Epithelial cell of proximal tubule (primary cell): ENCODE results near the gene GPC5. TPM values are rescaled to one million over a fixed set of nuclear protein-coding genes. Genes with fewer than 3 reads are reported as not detected.

Experiments
- DNase-seq: peaks from one replicate; pipeline ENCODE4 v3.0.0-alpha.2; 2011; ENCODE audit warnings: low read depth
- H3K4me3 ChIP-seq: 2 replicates; pipeline ENCODE4 v1.5.1; 2011; ENCODE audit warnings: low read depth, mild to moderate bottlenecking, low read length
- total RNA-seq: library from RNA; depleted of rRNA; stranded (reverse); fragments of >200 nt; gene quantifications from 2 replicates; pipeline ENCODE4 v1.2.3, GENCODE V29; 2015
- TF ChIP-seq, protein P1 (sequence below): conservative IDR thresholded peaks from 2 replicates; pipeline ENCODE4 v1.5.1; 2012; ENCODE audit warnings: low read depth, mild to moderate bottlenecking, low read length

The GPC5 gene
- total RNA-seq, 1 donor from 2014 or later = not detected

GRCh38 chr13:92721620-92722019, 1323.2 kb downstream of the GPC5 start:
- no peak overlapping the region for H3K4me3 ChIP-seq
- DNase-seq = no peak
- TF ChIP-seq, protein P1, sequence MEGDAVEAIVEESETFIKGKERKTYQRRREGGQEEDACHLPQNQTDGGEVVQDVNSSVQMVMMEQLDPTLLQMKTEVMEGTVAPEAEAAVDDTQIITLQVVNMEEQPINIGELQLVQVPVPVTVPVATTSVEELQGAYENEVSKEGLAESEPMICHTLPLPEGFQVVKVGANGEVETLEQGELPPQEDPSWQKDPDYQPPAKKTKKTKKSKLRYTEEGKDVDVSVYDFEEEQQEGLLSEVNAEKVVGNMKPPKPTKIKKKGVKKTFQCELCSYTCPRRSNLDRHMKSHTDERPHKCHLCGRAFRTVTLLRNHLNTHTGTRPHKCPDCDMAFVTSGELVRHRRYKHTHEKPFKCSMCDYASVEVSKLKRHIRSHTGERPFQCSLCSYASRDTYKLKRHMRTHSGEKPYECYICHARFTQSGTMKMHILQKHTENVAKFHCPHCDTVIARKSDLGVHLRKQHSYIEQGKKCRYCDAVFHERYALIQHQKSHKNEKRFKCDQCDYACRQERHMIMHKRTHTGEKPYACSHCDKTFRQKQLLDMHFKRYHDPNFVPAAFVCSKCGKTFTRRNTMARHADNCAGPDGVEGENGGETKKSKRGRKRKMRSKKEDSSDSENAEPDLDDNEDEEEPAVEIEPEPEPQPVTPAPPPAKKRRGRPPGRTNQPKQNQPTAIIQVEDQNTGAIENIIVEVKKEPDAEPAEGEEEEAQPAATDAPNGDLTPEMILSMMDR = no peak

DNA sequence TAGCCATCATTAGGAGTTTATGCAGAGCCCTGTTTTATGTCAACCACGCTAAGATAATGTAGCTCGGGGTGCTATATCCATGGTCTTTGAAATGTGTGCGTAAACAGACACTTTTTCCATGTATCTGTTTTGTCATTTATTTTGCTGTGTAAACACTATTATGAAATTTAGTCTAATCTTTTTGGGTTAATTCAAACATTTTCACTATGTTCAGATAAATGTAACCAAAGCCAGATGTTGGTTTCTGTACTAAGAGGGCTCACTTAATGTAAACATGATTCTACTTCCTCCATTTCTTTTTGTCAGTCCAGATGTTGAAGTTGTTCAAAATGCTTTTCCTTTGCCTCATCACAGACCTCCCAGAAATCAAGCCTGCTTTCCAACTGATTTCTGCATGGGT, 1328.7 kb downstream of the GPC5 start:
- DNase-seq = no peak
- TF ChIP-seq, protein P1 = no peak
- H3K4me3 ChIP-seq = no peak overlapping the region

- no peak overlapping the region for H3K4me3 ChIP-seq
- DNase-seq = no peak
- TF ChIP-seq, protein P1 = no peak
Observed at GRCh38 chr13:92734068-92734467, 1335.6 kb downstream of the GPC5 start.

- TF ChIP-seq, protein P1 = no peak
Observed at GRCh38 chr13:92734545-92734944, 1336.1 kb downstream of the GPC5 start.

DNA sequence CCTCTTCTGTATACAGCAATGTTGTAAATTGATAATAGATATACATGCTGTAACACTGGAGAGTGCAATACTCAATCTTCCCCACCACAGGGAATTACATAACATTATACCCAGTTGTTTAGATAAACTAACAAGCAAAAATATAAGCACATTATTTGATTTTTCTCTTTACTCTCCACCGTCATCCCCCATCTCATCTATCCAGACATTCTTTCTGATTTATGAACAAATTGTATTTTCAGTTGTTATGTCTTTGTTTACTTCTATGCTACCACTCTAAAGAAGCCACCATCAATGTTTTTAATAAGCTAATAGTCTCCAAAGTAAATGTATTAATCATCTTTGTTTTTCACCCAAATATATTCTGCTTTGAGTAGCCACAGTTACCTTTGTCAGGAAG, 1337.5 kb downstream of the GPC5 start:
- TF ChIP-seq, protein P1 = no peak
- DNase-seq = no peak
- no peak overlapping the region for H3K4me3 ChIP-seq

More at GRCh38 chr13:92734545-92734944, 1336.1 kb downstream of the GPC5 start:
- no peak overlapping the region for H3K4me3 ChIP-seq
- DNase-seq = no peak

GRCh38 chr13:92739306-92739818, 1340.9 kb downstream of the GPC5 start:
- DNase-seq = no peak
- TF ChIP-seq, protein P1 = no peak
- H3K4me3 ChIP-seq = no peak overlapping the region

DNA sequence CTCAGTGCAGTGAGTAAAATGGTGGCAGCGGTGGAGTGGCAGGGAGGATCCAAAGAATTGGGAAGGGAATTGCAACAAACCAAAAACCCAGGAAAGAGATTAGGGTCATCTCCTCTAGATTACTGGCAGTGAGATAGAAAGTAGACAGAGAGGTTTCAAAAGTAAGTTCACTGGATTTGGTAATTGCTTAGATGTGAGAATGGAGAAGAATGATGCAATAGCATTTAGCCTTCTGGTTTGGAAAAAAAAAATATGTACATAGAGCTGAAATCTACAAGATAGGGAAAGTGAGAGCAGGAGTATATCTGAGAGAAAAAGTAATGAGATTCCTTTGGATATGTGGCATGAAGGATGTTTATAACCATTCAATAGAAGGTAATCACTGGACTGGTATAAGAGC, 1345.6 kb downstream of the GPC5 start:
- TF ChIP-seq, protein P1 = no peak
- DNase-seq = no peak
- H3K4me3 ChIP-seq = no peak overlapping the region
